ENCODE results near the gene CDH22. TPM values are rescaled to one million over a fixed set of nuclear protein-coding genes. Genes with fewer than 3 reads are reported as not detected.
A peak's percentile ranks its signal among the peaks of the same experiment; 100 is the strongest.

The CDH22 gene
- total RNA-seq, 1 donor from 2014 or later = 0.41 TPM

DNA sequence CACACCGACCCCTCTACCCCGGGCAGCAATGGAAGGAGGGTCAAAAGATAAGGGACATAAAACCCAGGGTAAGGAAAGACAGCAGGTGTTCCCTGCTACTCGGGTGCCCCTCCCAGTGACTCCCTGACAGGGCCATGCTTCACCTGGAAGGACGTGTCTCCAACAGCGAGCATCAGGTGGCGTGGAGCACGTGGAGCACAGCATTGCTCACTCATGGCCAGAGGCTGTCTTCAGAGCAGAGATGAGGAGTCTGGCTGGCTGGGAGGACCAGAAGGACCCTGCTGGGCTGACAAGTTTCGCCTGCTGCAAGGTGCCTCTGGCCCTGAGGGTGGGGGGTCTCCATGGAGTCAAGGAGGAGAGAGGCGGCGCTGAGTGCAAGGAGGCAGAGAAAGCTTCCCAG is 15.3 kb upstream of the CDH22 start:
- DNase-seq = no peak

DNA sequence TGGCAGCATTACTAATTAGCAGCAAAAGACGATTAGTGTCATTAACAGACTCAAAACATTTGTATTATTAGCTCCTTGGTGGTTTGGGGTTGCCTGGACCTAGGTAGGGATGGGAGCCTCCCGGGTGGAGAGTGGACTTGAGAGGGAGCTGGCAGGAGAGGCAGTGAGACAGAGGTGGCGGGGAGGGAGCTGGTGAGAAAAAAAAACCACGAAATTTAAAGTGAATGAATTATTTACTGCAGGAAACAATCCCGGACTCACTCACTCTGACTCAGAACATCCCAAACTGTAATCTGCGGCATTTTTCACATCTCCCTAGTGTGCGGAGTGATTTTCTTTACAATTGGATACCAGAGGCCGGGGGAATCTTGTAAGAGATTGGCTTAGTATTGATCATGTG is 14.3 kb upstream of the CDH22 start:
- no peak for DNase-seq

DNA sequence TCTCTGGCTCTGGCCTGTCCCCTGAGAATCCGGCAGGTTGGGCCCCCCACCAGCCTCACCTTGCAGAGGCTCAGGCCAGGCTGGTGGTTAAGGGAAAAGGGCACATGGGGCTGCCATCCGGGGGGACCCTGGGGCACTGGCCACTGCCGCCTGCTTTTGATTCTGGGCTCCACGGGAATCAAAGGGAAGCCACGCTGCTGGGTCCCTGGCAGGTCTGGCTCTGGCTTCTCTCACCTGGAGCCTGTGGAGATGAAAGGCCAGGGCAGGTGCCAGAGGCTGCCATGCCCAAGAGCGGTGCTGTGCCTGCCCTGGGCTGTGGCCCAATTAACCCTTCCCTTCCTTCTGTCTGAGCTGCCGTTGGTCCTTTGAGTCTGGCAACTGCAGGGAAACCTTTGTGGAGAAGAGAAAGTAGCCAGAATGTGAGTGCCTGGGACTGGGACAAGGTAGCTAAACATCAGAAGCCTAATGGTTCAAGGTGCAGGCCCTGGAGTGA is 9.4 kb upstream of the CDH22 start:
- no peak for DNase-seq

DNA sequence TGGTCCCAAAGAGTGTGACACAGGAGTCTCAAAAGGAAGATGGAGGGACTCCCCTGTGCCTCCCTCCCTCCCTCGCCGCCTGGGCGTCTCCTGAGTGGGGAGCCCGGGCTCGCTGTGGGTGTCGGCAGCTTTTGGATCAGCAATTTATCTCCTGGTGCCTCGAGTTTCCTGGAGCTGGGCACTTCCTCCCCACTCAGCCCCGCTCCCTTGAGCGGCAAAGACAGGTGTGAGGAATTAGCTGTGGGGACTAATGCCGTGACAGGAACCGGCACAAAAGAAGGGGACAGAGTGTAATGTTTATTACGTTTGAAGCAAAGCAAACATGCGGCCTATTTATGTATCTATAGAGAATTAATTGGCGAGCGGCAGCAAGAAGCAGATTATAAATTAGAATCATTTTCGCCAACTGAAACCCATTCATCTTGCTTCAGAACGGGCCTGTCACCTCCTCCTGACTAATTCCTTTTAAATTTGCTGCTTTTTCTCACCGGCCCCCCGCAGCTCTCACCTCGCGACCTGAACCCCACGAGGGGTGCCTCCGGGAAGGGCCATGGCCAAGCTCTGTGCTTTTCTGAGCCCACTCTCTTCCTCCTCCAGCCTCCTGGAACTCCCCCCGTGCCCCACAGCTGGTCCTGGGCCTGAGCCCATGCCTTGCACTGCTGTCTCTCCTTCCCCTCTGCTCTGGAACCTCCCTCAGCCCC is 8.8 kb upstream of the CDH22 start:
- peak; percentile 78 for DNase-seq

DNA sequence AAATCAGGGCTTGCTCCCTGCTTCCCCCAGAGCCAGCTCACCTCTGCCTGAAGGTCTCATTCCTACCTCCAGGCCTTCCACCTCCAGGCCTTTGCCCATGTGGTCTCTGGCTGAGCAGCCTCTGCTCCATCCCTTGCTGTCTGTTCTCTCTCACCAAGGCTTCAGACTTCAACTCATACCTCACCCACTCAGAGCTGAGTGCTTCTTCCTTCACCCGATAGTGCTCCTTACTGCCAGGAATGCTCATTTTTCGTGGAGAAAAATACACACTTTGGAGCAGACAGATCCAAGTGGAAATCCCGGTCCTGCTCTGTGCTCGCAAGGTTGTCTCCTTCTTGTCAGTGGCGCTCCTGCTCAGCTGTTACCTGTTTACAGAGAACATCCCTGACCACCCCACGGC is 7.0 kb upstream of the CDH22 start:
- DNase-seq = no peak

DNA sequence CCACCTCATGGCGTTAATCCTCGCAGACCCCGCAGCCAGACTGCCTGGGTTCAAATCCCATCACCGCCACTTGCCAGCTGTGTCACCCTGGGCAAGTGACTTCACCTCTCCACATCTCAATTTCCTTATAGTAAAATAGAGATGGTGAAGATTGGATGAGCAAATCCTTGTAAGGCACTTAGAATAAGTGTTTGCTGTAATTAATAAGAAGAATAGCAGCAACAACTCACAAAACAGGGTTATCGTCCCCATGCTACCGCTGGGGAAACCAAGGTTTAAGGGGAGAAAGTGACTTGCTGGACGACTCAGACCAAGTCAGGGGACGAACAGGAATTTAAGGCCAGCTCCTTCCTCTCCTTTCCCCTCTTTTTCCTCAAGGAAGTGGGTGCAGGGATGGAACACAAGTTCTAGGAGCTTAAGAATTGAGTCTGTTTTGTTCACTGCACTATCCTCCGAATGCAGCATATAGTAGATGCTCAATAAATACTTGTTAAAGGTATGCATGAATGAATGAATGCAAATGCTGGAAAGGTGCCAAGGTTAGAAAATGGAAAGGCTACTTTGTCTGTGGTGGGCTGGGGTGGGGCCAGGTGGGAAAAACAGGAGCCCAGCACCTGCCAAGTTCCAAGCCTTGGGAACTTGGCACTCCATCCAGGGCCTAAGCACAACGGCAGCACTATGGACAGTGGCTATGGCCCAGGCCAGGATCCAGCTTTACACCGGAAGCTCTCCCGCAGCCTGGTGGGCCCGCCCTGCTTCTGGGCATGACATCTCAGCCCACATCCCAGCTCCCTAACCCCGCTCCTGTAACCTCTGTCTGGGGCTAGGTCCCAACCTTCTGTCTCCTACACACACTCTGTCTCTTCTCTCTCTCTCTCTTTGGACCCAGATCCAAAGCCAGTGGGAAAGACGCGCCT is 4.9 kb upstream of the CDH22 start:
- no peak for DNase-seq

DNA sequence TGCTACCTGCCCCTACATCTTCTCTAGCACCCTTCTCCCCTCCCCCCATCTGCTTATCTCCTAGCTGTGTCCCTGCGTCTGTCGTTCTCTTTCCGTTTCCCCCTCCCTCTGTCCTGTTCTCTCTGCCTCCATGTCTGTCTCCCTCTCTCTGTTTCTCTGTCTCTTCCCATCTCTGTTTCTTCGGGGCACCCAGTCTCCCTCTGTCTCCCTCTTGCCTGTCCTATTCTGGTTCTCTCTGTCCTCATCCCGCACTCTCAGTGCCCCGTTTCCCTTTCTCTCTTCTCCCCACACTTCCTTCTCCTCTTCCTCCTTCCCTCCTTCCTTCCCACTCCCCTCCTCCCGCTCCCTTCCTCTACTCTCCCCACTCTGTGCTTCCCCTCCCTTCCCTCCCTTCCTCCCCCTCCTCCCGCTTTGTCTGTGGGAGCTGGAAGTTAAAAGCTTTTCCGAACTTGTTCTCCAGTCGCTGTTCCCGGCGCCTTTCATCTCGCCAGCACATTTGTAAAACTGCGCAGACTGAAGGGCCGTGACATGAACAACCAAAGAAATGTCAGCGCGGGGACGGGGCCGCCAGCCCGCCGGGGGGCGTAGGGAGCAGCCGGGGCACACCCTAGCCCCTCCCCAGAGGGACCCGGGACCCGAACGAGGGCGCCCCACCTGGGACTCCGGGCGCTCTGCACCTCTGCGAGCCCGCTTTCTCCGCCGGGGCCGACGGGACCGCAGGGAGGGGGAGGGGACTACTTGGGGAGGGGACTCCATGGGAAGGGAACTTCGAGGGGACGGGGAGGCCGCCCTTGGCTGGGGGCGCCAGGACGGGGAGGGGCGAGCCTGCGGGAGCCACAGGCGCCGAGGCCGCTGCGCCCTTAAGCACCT is 4.0 kb upstream of the CDH22 start:
- DNase-seq = no peak

DNA sequence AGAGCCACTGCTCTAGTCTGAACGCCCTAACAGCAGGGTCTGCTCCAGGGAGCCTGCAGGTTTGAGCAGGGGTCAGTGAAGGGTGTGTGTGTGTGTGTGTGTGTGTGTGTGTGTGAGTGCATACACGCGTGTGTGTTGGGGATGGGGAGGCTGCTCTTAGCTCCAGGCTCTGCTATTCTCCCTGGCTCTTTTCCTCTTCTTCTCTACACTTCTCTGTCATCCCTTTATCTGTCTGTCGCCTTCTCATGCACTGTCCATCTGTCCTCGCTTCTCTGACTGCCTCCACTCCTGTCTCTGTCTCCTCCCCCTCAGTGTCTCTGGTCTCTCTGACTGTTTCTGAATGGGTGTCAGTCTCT is 3.4 kb upstream of the CDH22 start:
- DNase-seq = no peak

DNA sequence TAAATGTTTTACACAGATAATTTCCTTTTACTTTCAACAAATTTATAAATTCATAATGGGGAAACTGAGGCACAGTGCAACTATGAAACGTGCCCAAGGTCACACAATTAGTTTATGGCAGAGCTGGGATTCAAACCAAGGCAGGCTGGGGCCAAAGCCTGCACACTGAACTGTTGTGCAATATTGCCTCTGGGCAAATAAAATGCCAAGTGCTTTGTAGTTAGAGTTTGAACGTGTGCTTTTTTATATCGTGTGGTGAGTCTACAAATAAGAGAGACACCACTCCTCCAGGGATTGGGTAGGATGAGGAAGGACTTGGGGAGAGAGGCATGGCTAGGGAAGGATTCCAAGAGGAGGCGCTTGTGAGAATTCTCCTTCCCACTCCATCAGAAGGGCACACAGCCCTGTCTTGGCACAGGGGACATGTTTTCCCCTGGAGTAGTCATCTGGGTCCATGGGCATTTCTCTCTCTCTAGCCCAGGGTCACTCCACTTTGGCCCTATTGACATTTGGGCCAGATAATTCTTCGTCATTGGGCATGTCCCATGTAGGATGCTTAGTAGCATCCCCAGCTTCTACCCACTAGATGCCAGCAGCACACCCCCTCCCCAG is 2.8 kb upstream of the CDH22 start:
- DNase-seq = no peak

DNA sequence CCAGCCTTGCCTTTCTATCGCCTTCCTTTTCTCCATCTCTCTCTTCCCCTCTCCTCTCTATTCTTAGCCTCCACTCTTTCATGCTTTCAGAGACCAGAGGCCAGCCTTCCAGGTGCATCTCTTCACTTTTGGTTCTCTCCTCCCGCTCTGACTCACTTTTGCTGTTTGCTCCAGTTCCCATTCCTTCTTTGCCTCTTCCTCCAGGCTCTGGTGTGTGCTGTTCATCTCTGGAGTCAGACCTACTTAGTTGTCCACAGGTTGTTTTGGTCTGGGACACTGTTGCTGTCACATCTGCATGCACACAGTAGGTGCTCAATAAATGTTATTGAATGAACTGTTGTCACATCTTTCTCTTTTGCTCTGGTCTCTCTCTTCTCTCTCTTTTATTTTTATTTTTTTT is 1.6 kb upstream of the CDH22 start:
- no peak for DNase-seq

DNA sequence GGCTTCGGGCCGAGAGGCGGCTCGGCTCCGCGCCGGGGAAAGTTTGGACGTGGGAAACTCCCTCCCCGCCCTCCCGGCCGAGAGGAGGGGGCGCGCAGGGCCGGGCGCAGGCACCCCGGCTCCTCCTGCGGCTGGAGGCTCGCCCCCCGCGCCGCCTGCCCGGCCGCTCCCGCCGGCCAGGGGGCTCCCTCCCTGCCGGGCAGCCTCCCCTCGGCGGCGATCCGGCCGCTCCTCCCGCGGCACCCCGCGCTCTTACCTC is 370 bp downstream of the CDH22 start:
- peak; percentile 9 for DNase-seq

DNA sequence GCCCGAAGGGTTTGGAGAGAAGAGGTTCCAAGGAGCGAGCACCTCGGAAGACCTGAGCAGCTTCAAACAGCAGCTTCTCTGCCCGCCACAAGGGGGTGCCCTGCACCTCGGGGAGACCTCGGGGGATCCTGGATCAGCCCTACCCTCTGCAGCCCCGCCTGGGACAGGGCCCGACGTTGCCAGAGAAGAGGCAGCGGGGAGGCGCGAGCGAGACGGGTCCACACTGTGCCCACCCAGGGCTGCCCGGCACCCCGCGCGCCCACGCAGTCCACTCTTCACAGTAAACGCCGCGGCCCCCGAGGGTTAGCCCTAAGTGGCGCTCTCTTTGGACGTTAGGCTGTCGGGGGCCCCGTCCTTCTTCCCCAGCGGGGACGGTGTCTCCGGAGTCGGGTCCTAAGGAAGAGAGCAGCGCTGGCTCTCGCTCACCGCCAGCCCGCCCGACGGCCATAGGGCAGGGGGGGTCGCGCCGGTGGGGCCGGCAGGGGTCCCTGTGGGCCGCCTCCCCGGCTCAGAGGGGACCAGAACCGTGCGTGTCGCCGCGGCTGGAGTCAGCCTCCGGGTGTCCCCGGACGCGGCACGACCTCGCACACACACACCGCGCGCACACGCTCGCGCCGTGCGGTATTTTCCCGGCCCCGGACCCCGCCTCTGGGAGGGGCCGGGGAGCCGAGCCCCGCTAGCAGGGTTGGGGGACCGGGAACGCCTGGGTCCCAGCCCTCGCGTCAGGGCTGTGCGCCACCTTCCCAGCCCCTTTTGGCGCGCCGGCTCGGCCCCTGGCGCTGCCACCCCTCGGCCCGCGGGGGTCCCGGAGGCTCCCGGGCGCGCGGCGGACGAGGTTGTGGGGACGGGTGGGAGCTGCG is 929 bp downstream of the CDH22 start:
- peak; percentile 61 for DNase-seq

DNA sequence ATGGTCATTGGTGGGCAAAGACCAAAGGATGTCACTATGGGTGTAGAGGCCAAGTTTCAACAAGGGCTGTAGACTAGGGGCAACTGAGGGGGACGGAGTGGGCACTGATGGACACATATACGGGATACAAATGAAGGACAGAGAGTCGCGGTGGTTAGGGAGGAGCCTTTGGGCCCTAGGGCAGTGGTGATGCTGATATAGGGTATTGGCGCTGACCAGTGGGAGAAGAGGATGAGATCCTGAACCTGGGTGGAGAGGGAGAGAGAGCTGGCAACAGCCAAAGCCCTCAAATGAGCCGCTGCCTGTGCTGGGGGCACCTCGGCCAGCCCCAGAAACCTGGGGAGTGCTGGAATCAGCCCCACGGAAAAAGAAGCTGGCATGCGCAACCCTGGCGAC is 1.6 kb downstream of the CDH22 start:
- DNase-seq = no peak

DNA sequence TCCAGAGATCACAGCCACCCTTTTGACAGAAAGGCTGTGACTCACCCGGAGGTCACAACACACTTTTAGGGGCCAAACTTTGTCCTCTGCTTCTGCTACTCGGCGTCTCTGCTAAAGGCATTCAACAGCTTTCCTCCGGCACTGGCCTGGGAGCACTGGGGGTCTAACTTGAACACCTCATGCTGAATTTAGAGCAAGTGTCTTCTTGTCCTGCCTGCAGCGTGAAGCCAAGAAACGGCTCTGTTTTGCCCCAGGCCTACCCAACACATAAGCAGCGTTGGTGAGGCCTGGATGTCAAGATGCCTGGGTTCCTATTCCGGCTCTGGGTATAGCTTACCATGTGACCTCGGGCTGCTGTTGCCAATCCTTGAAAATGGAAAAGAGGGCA is 2.3 kb downstream of the CDH22 start:
- DNase-seq = no peak

DNA sequence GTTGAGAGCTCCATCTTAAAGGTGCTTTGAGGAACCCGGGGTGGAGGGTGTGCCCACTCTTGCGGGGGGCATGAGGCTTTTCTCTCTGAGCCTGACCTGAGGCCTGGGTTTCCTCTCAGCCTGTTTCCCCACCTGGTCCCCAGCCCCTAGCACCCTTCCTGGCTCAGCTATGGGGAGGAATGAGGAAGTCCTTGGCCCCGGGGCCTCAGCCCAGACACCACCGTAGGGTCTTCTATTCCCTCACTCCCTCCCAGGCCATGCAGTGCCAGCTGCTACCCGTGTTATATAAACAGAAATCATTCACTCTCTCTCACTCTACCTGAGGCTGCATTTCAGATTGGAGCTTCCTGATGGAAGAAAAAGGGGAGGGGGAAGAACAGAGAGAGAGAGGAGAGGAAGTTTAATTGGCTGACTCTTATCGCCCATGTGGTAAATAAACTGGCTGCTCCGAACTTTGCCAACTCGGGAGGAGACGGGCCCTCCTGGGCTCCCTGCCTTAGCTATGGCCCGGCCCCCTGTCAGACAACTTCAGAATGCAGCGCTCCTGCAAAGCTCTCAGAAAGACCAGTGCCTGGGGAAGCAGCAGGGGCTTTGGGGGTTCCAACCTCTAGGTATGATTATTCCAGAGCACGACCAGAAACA is 2.8 kb downstream of the CDH22 start:
- no peak for DNase-seq

DNA sequence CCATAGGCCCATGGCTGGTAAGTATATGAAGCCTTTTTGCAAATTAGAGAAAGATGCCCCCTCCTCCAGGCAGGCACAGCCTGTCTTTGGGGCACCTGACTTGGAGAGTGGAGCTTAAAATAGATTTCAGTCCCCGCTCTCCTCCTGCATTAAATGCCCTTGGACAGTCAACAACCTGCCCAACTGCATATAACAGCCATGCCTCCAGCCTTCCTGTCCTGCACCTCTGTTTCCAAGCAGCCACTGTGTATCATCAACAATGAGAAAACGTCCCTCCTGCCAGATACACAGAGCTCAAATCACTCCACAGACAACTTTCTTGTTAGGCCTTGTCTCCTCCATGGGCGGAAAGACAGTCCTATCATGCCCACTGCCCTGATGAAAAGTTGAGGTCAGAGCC is 3.4 kb downstream of the CDH22 start:
- no peak for DNase-seq

DNA sequence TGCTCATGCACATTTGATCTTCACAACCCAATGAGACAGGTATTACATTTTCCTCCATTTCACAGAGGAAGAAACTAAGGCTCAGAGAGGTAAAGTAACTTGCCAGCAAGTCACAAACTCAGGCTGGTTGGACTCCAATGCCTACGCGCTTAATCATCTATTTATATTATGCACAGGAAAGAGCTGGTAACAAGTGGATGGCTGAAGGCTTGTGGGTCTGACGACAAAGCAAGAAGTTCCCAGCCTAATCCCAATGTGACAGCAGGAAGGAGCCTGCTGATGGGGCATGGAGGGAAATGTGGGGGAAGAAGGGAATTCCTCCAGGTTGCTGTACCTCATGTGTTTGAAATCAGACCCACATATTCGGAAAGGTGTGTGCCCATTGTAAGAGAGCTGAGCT is 3.9 kb downstream of the CDH22 start:
- DNase-seq = no peak

DNA sequence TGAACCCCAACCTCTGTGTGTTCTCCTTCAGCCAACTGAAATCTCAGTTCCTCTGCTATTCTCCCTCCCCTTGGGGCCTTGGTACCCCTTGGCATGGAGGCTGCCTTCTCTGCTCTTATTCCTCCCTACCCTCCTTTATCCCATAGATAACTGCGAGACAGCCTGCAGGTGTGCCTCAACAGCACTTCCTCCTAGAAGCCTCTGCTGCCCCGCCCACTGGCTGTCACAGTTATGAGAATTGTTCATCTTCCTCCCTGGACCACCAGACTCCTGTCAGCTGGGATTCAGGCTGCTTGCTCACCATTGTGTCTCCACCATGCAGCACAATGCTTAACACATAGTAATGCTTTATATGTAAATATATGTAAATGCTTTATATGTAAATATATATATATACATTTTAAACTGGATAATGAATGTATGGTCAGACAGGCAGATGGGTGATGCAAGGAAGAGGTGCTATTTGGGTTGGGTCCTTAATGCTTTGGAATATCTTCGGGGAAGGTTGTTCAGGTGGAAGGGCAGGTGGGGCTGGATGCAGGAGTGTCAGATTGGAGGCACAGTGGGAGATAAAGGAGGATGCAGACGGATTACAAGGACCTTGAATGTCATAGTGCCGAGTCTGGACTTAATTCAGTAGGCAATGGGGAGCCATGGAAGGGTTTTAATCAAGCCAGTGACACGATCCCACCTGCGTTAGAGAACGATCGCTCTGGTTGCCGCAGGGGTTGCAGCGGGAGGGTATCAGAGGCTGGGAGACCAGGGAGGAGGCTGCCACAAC is 4.9 kb downstream of the CDH22 start:
- no peak for DNase-seq

DNA sequence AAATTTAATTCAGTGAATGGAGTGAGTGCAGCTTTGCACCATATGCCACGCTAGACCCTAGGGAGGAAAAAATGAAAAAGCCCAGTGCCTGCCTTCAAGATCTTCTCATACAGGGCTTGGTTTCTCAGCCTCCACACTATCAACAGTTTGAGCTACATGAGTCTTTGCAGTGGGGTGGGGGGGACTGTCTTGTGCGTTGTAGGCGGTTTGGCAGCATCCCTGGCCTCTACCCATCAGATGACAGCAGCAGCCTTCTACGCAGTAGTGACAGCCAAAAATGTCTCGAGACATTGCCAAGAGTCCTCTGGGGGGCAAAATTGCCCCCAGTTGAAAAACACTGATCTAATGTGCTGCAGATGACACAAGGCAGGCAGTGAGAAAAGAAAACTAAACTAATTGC is 6.2 kb downstream of the CDH22 start:
- no peak for DNase-seq

DNA sequence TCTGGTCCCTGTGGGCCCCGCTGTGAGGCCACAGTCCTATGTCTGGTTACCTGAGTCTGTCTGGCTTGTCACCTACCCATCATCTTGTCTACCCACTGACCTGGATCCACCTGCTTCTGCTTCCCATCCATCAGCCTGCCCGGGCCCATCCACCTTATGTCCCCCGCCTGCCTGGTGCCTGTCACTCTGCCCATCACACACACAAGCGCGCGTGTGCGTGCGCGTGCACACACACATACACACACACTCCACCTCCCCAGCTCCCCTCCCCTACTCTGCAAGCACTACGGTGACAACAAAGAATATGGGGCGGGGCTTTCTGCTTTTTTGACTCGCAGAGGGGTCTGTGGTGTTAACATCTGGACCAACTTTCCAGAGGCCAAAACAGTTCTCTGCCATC is 8.0 kb downstream of the CDH22 start:
- no peak for DNase-seq

All from tongue (tissue), 2 donors.